ENCODE data around the gene CLCC1.

CLCC1 gene

GRCh38 chr1:108962681-108963051, 618 bp downstream of the CLCC1 start:
- DNase-seq (ENCODE audit: low read depth) = peak; percentile 28
- TF ChIP-seq CTCF (IDR thresholded peaks at IDR 0.05; ENCODE audit: low read depth, low read length) (no peak), MAX (IDR thresholded peaks at IDR 0.05; ENCODE audit: low read depth, low read length) (no peak), MYC (IDR thresholded peaks at IDR 0.05; ENCODE audit: low read depth, low read length) (no peak), POLR2A (IDR thresholded peaks at IDR 0.05; ENCODE audit: extremely low read depth, insufficient read length) (no peak)
- H3K4me3 ChIP-seq (ENCODE audit: low read depth, low read length) = peak overlapping the region; percentile 77

GRCh38 chr1:108961752-108962486, 1.4 kb downstream of the CLCC1 start:
- TF ChIP-seq MAX (IDR thresholded peaks at IDR 0.05; ENCODE audit: low read depth, low read length) (no peak), POLR2A (IDR thresholded peaks at IDR 0.05; ENCODE audit: extremely low read depth, insufficient read length) (no peak), MYC (IDR thresholded peaks at IDR 0.05; ENCODE audit: low read depth, low read length) (no peak), CTCF (IDR thresholded peaks at IDR 0.05; ENCODE audit: low read depth, low read length) (no peak)
- peak overlapping the region; percentile 77 for H3K4me3 ChIP-seq (ENCODE audit: low read depth, low read length)
- DNase-seq (ENCODE audit: low read depth) = no peak

GRCh38 chr1:108961198-108961597, 2.1 kb downstream of the CLCC1 start:
- TF ChIP-seq CTCF (IDR thresholded peaks at IDR 0.05; ENCODE audit: low read depth, low read length) (no peak), POLR2A (IDR thresholded peaks at IDR 0.05; ENCODE audit: extremely low read depth, insufficient read length) (no peak), MAX (IDR thresholded peaks at IDR 0.05; ENCODE audit: low read depth, low read length) (no peak), MYC (IDR thresholded peaks at IDR 0.05; ENCODE audit: low read depth, low read length) (no peak)
- H3K4me3 ChIP-seq (ENCODE audit: low read depth, low read length) = no peak overlapping the region
- DNase-seq (ENCODE audit: low read depth) = no peak

- no peak for DNase-seq (ENCODE audit: low read depth)
- no peak for TF ChIP-seq CTCF (IDR thresholded peaks at IDR 0.05; ENCODE audit: low read depth, low read length)
- TF ChIP-seq MYC (IDR thresholded peaks at IDR 0.05; ENCODE audit: low read depth, low read length) = no peak
- TF ChIP-seq POLR2A (IDR thresholded peaks at IDR 0.05; ENCODE audit: extremely low read depth, insufficient read length) = no peak
- TF ChIP-seq MAX (IDR thresholded peaks at IDR 0.05; ENCODE audit: low read depth, low read length) = no peak
- H3K4me3 ChIP-seq (ENCODE audit: low read depth, low read length) = no peak overlapping the region
Observed at GRCh38 chr1:108960719-108961118, 2.6 kb downstream of the CLCC1 start.

- no peak overlapping the region for H3K4me3 ChIP-seq (ENCODE audit: low read depth, low read length)
- DNase-seq (ENCODE audit: low read depth) = no peak
- TF ChIP-seq POLR2A (IDR thresholded peaks at IDR 0.05; ENCODE audit: extremely low read depth, insufficient read length) (no peak), CTCF (IDR thresholded peaks at IDR 0.05; ENCODE audit: low read depth, low read length) (no peak), MAX (IDR thresholded peaks at IDR 0.05; ENCODE audit: low read depth, low read length) (no peak), MYC (IDR thresholded peaks at IDR 0.05; ENCODE audit: low read depth, low read length) (no peak)
Observed at GRCh38 chr1:108957888-108958287, 5.4 kb downstream of the CLCC1 start.

All from NB4 (cell line).